Jurkat, Clone E6-1 (cell line): Measurements from ENCODE around the gene HSD17B7.
"Not testable (repeated sequence)": the region's sequence is repeated elsewhere in the genome, so short reads cannot be mapped to it uniquely, and the experiment has no call there.

Experiments
- DNase-seq: peaks from one replicate; pipeline ENCODE4 v3.0.0-alpha.2; 2011; ENCODE audit warnings: low read depth, low spot score
- H3K4me3 ChIP-seq: 2 replicates; pipeline ENCODE4 v1.5.1; 2011; ENCODE audit warnings: mild to moderate bottlenecking, low read length, control low read depth, moderate library complexity

The HSD17B7 gene

GRCh38 chr1:162796617-162797279 is 6.2 kb downstream of the HSD17B7 start:
- not testable (repeated sequence) for H3K4me3 ChIP-seq, DNase-seq

- H3K4me3 ChIP-seq, DNase-seq: not testable (repeated sequence)
These were observed 9.7 kb downstream of the HSD17B7 start for GRCh38 chr1:162799995-162800830.

GRCh38 chr1:162807503-162807902 is 17.0 kb downstream of the HSD17B7 start:
- DNase-seq, H3K4me3 ChIP-seq: not testable (repeated sequence)

- H3K4me3 ChIP-seq, DNase-seq: not testable (repeated sequence)
These were observed 21.9 kb downstream of the HSD17B7 start for GRCh38 chr1:162812357-162812756.

- not testable (repeated sequence) for H3K4me3 ChIP-seq, DNase-seq
These were observed 27.6 kb downstream of the HSD17B7 start for GRCh38 chr1:162818136-162818535.

- not testable (repeated sequence) for DNase-seq, H3K4me3 ChIP-seq
These were observed 28.2 kb downstream of the HSD17B7 start for GRCh38 chr1:162818666-162819065.

- no peak overlapping the region for H3K4me3 ChIP-seq
- DNase-seq = no peak
These were observed 32.1 kb downstream of the HSD17B7 start for GRCh38 chr1:162822391-162823200.

- DNase-seq = no peak
- no peak overlapping the region for H3K4me3 ChIP-seq
These were observed 32.7 kb downstream of the HSD17B7 start for GRCh38 chr1:162823231-162823630.

GRCh38 chr1:162823771-162824525 is 33.4 kb downstream of the HSD17B7 start:
- H3K4me3 ChIP-seq = no peak overlapping the region
- no peak for DNase-seq

GRCh38 chr1:162829268-162829667 is 38.8 kb downstream of the HSD17B7 start:
- H3K4me3 ChIP-seq = no peak overlapping the region
- no peak for DNase-seq

GRCh38 chr1:162832470-162832869 is 42.0 kb downstream of the HSD17B7 start:
- no peak for DNase-seq
- H3K4me3 ChIP-seq = no peak overlapping the region

- H3K4me3 ChIP-seq = no peak overlapping the region
- peak; percentile 22 for DNase-seq
These were observed 44.8 kb downstream of the HSD17B7 start for GRCh38 chr1:162835157-162835899.

- no peak overlapping the region for H3K4me3 ChIP-seq
- DNase-seq = no peak
These were observed 48.4 kb downstream of the HSD17B7 start for GRCh38 chr1:162838863-162839262.

- DNase-seq = no peak
- H3K4me3 ChIP-seq = no peak overlapping the region
These were observed 49.8 kb downstream of the HSD17B7 start for GRCh38 chr1:162840250-162840839.

- no peak for DNase-seq
- no peak overlapping the region for H3K4me3 ChIP-seq
These were observed 53.7 kb downstream of the HSD17B7 start for GRCh38 chr1:162844153-162844552.

GRCh38 chr1:162846256-162847212 is 56.0 kb downstream of the HSD17B7 start:
- no peak overlapping the region for H3K4me3 ChIP-seq
- no peak for DNase-seq
